CD4-positive, alpha-beta T cell (primary cell): ENCODE results near the gene FYN. TPM values are rescaled to one million over a fixed set of nuclear protein-coding genes. Genes with fewer than 3 reads are reported as not detected.

Source experiments
- ATAC-seq: fragments of 200-7000 bp; cut with Tn5 transposase; one replicate; pipeline ENCODE4 v1.10.0; 2022; ENCODE audit warnings: mild to moderate bottlenecking; ENCODE audit not compliant: poor library complexity
- CTCF ChIA-PET: fragments of 350-600 bp; sonication (Branson Sonifier 250); formaldehyde crosslinking; loops from one replicate; lab custom pipeline; 2021; ENCODE audit warnings: antibody characterized with exemption, inconsistent platforms; lab: Charles Lee
- POLR2A ChIA-PET: fragments of 350-600 bp; sonication (Branson Sonifier 250); formaldehyde crosslinking; loops from one replicate; lab custom pipeline; 2021; ENCODE audit warnings: antibody characterized with exemption, inconsistent platforms; lab: Charles Lee
- DNase-seq, 14 experiments: peaks; one replicate each; pipeline ENCODE4 v3.0.0-alpha.2; 2013 to 2020; ENCODE audit warnings: mixed read lengths in 2 of 14
- H3K27ac ChIP-seq, 2 donors: one replicate each; pipeline versions ENCODE4 v1.5.1 to v1.7.0; 2013; ENCODE audit warnings: low read length in 2 of 2, low read depth in 1 of 2, mild to moderate bottlenecking in 1 of 2
- H3K27me3 ChIP-seq, 2 experiments: 1 replicate in 1 of 2; 2 replicates in 1 of 2; pipeline versions ENCODE4 v1.6.1 to v1.7.0; 2013; ENCODE audit warnings: low read length in 2 of 2, control low read depth in 1 of 2, mild to moderate bottlenecking in 1 of 2, moderate library complexity in 1 of 2; ENCODE audit not compliant: insufficient read depth in 2 of 2, control insufficient read depth in 1 of 2
- H3K36me3 ChIP-seq: one replicate; pipeline ENCODE4 v1.6.1; 2013; ENCODE audit warnings: low read length, control low read depth; ENCODE audit not compliant: insufficient read depth
- H3K4me1 ChIP-seq: one replicate; pipeline ENCODE4 v1.6.1; 2013; ENCODE audit warnings: low read length, control low read depth; ENCODE audit not compliant: insufficient read depth
- H3K4me3 ChIP-seq: one replicate; pipeline ENCODE4 v1.5.1; 2013; ENCODE audit warnings: mild to moderate bottlenecking, low read length, moderate library complexity
- H3K9me3 ChIP-seq, 2 experiments: 1 replicate in 1 of 2; 2 replicates in 1 of 2; pipeline versions ENCODE4 v1.6.1 to v1.7.0; 2013; ENCODE audit warnings: low read length in 2 of 2, mild to moderate bottlenecking in 2 of 2, control low read depth in 1 of 2, moderate library complexity in 1 of 2; ENCODE audit not compliant: control insufficient read depth in 1 of 2, insufficient read depth in 1 of 2
- H3K27ac Mint-ChIP-seq: one replicate; pipeline ENCODE4 v1.8.0; 2020; ENCODE audit warnings: mixed read lengths
- H3K27me3 Mint-ChIP-seq: one replicate; pipeline ENCODE4 v1.8.0; 2021; ENCODE audit warnings: mixed read lengths
- H3K36me3 Mint-ChIP-seq: one replicate; pipeline ENCODE4 v1.8.0; 2021; ENCODE audit warnings: low read depth, mixed read lengths
- H3K4me1 Mint-ChIP-seq: one replicate; pipeline ENCODE4 v1.8.0; 2021; ENCODE audit warnings: low read depth, mixed read lengths
- H3K4me3 Mint-ChIP-seq: one replicate; pipeline ENCODE4 v1.8.0; 2020; ENCODE audit warnings: mild to moderate bottlenecking, mixed read lengths
- H3K9me3 Mint-ChIP-seq: one replicate; pipeline ENCODE4 v1.8.0; 2020; ENCODE audit warnings: mixed read lengths
- intact Hi-C, 2 experiments: fragments of 100-400 bp; cut with DNase I in 1 of 2; cut with micrococcal nuclease in 1 of 2; formaldehyde crosslinking; loops; one replicate each; pipeline versions ENCODE4 v1.15.1 to v1.9.0; 2023 to 2025; cut with DNase I, micrococcal nuclease
- total RNA-seq, 174 experiments: library from RNA in 2 of 174; stranded (reverse) in 2 of 174; gene quantifications; one replicate each; pipeline ENCODE4 v1.2.3 and lab custom pipeline; 2021 to 2026
- TF ChIP-seq, protein P1 (sequence below): fragments of 200-600 bp; IDR thresholded peaks from one replicate; pipeline ENCODE4 v1.8.0; 2022; ENCODE audit warnings: antibody characterized with exemption, mild to moderate bottlenecking

The FYN gene
- total RNA-seq, 2 experiments from 2014 or later, result 419 TPM

GRCh38 chr6:111722179-111722731 is 151.0 kb downstream of the FYN start:
- intact Hi-C loops, result loop anchor here in 1 of 2 experiments (10.0 kb wide), 1 partner anchor 53 kb away; no protein-coding TSS in a partner anchor

GRCh38 chr6:111721753-111722154 is 151.5 kb downstream of the FYN start:
- no peaks in the 10 kb centered on the region for H3K27me3 ChIP-seq
- H3K9me3 Mint-ChIP-seq, result no peaks in the 10 kb centered on the region
- H3K4me3 ChIP-seq, result no peak overlapping the region
- CTCF ChIA-PET, result interaction anchor here (0.7 to 3.2 kb wide), 4 partner anchors 11 to 102 kb away, joined by 3 to 8 read pairs (median 3); no protein-coding TSS in a partner anchor
- peak; percentile 35 for ATAC-seq
- no peak overlapping the region for H3K27ac ChIP-seq
- H3K4me1 Mint-ChIP-seq, result peaks cover 83% of the 10 kb centered on the region
- TF ChIP-seq, protein P1, sequence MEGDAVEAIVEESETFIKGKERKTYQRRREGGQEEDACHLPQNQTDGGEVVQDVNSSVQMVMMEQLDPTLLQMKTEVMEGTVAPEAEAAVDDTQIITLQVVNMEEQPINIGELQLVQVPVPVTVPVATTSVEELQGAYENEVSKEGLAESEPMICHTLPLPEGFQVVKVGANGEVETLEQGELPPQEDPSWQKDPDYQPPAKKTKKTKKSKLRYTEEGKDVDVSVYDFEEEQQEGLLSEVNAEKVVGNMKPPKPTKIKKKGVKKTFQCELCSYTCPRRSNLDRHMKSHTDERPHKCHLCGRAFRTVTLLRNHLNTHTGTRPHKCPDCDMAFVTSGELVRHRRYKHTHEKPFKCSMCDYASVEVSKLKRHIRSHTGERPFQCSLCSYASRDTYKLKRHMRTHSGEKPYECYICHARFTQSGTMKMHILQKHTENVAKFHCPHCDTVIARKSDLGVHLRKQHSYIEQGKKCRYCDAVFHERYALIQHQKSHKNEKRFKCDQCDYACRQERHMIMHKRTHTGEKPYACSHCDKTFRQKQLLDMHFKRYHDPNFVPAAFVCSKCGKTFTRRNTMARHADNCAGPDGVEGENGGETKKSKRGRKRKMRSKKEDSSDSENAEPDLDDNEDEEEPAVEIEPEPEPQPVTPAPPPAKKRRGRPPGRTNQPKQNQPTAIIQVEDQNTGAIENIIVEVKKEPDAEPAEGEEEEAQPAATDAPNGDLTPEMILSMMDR, result peak; percentile 60
- peaks cover 67% of the 10 kb centered on the region for H3K4me1 ChIP-seq
- H3K36me3 ChIP-seq, result peaks cover 55% of the 10 kb centered on the region
- H3K36me3 Mint-ChIP-seq, result peaks cover 85% of the 10 kb centered on the region
- no peak overlapping the region for H3K4me3 Mint-ChIP-seq
- POLR2A ChIA-PET, result interaction anchor here (1.1 to 3.1 kb wide), 4 partner anchors 12 to 82 kb away, joined by 3 to 12 read pairs (median 4); no protein-coding TSS in a partner anchor
- DNase-seq, result peak in 11 of 14 experiments; percentile 15 to 75 (median 33)
- intact Hi-C loops, result loop anchor here in 1 of 2 experiments (10.0 kb wide), 1 partner anchor 53 kb away; no protein-coding TSS in a partner anchor
- H3K9me3 ChIP-seq, result no peaks in the 10 kb centered on the region
- peak overlapping the region; percentile 93 for H3K27ac Mint-ChIP-seq
- no peaks in the 10 kb centered on the region for H3K27me3 Mint-ChIP-seq

More at GRCh38 chr6:111722179-111722731, 151.0 kb downstream of the FYN start:
- Mint-ChIP-seq H3K36me3 (peaks cover 85% of the 10 kb centered on the region), H3K27ac (peak overlapping the region; percentile 93), H3K4me1 (peaks cover 88% of the 10 kb centered on the region), H3K9me3 (no peaks in the 10 kb centered on the region), H3K4me3 (peak overlapping the region; percentile 43), H3K27me3 (no peaks in the 10 kb centered on the region)
- ChIA-PET CTCF (interaction anchor here (0.7 to 3.2 kb wide), 4 partner anchors 12 to 102 kb away, joined by 3 to 8 read pairs (median 3); no protein-coding TSS in a partner anchor), POLR2A (interaction anchor here (0.7 to 3.1 kb wide), 5 partner anchors 12 to 82 kb away, joined by 3 to 12 read pairs (median 3); no protein-coding TSS in a partner anchor)
- ATAC-seq, result no peak
- TF ChIP-seq, protein P1, result no peak
- Histone ChIP-seq H3K9me3 (no peaks in the 10 kb centered on the region), H3K4me3 (no peak overlapping the region), H3K4me1 (peaks cover 67% of the 10 kb centered on the region), H3K27ac (peak overlapping the region in 1 of 2 donors; percentile 14), H3K36me3 (peaks cover 50% of the 10 kb centered on the region), H3K27me3 (no peaks in the 10 kb centered on the region)
- DNase-seq, result no peak

DNA sequence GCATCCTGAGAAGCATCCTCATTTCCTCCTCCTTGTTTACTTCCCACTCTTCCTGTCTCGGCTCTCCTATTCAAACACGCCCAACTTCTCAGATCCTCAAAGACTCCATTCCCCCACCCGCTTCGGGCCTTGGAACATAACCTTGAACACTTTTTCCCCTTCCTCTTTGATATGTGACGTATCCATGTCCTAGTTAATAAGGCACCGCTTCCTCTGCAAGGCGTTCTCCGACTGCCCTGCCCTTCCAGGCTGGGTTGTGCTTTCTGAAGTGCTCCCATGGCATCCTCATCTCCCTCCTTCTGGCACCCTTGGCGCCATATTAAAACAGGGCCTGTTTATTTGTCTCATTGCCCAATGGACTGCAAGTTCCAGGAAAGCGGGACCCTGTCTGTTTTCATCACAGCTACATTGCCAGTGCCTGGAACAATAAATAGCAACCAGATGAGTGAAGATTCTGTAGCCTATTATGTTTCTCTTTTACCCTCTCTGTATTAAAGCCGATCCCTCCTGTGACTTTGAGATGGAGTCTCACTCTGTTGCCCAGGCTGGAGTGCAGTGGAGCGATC is 152.2 kb downstream of the FYN start:
- no peaks in the 10 kb centered on the region for H3K27me3 ChIP-seq
- TF ChIP-seq, protein P1, result no peak
- H3K4me1 ChIP-seq, result peaks cover 63% of the 10 kb centered on the region
- no peak overlapping the region for H3K4me3 Mint-ChIP-seq
- POLR2A ChIA-PET, result interaction anchor here (1.1 kb wide), 1 partner anchor 39 kb away, joined by 3 read pairs; no protein-coding TSS in a partner anchor
- peak overlapping the region; percentile 93 for H3K27ac Mint-ChIP-seq
- ATAC-seq (no peak), DNase-seq (no peak)
- no peak overlapping the region for H3K4me3 ChIP-seq
- no peaks in the 10 kb centered on the region for H3K9me3 Mint-ChIP-seq
- H3K9me3 ChIP-seq, result no peaks in the 10 kb centered on the region
- intact Hi-C loops, result loop anchor here in 1 of 2 experiments (10.0 kb wide), 1 partner anchor 54 kb away; no protein-coding TSS in a partner anchor
- peaks cover 85% of the 10 kb centered on the region for H3K36me3 Mint-ChIP-seq
- no peaks in the 10 kb centered on the region for H3K27me3 Mint-ChIP-seq
- H3K27ac ChIP-seq, result no peak overlapping the region
- peaks cover 80% of the 10 kb centered on the region for H3K4me1 Mint-ChIP-seq
- CTCF ChIA-PET, result no interaction called here
- H3K36me3 ChIP-seq, result peaks cover 54% of the 10 kb centered on the region
